Thyroid gland (tissue), 4 donors: ENCODE results near the gene DUSP22. TPM values are rescaled to one million over a fixed set of nuclear protein-coding genes. Genes with fewer than 3 reads are reported as not detected.
A peak's percentile ranks its signal among the peaks of the same experiment; 100 is the strongest.

Experiments used
- DNase-seq, 2 donors: peaks; one replicate each; pipeline ENCODE4 v3.0.0-alpha.2; 2019
- H3K27ac ChIP-seq, 3 donors: fragments of 200-600 bp; sonication (generic); 1 replicate in 2 of 3; 2 replicates in 1 of 3; pipeline ENCODE4 v1.5.1; 2016 to 2019; ENCODE audit warnings: mild to moderate bottlenecking in 1 of 3, moderate library complexity in 1 of 3
- H3K27me3 ChIP-seq: fragments of 200-600 bp; sonication (generic); one replicate; pipeline ENCODE4 v1.5.1; 2019
- H3K36me3 ChIP-seq, 2 donors: fragments of 200-600 bp; sonication (generic); one replicate each; pipeline ENCODE4 v1.5.1; 2016 to 2019
- H3K4me1 ChIP-seq, 2 donors: fragments of 200-600 bp; sonication (generic); one replicate each; pipeline ENCODE4 v1.5.1; 2017 to 2019
- H3K4me3 ChIP-seq, 3 donors: fragments of 200-600 bp; sonication (generic); replicated peaks in 1 of 3; 1 replicate in 2 of 3; 2 replicates in 1 of 3; pipeline ENCODE4 v1.5.1; 2016; ENCODE audit warnings: mild to moderate bottlenecking in 1 of 3
- H3K9me3 ChIP-seq: fragments of 200-600 bp; sonication (generic); one replicate; pipeline ENCODE4 v1.5.1; 2017
- CTCF ChIP-seq, 6 experiments: fragments of 200-600 bp in 3 of 6; fragments of 450-650 bp in 3 of 6; sonication (generic) in 3 of 6; IDR thresholded peaks; one replicate each; pipeline ENCODE4 v1.5.1; 2016 to 2019; ENCODE audit warnings: antibody characterized with exemption in 6 of 6, mild to moderate bottlenecking in 2 of 6, inconsistent platforms in 1 of 6, moderate library complexity in 1 of 6
- POLR2A ChIP-seq, 2 donors: fragments of 450-650 bp; IDR thresholded peaks; one replicate each; pipeline ENCODE4 v1.6.1; 2017; ENCODE audit warnings: antibody characterized with exemption in 2 of 2, mild to moderate bottlenecking in 2 of 2, moderate library complexity in 1 of 2
- WGBS, 2 donors: methylation state at CpG; one replicate each; pipeline ENCODE4 v1.1.5; 2017; 5-methylcytosine and 5-hydroxymethylcytosine counted together
- intact Hi-C: fragments of 100-400 bp; cut with DNase I; formaldehyde crosslinking; loops from one replicate; pipeline ENCODE4 v1.15.1; 2023
- total RNA-seq, 4 donors: library from RNA; depleted of rRNA; stranded (reverse); fragments of >200 nt; gene quantifications; one replicate each; pipeline ENCODE4 v1.2.3, GENCODE V29; 2016

The DUSP22 gene
- total RNA-seq, 4 donors from 2014 or later, result 40.4 to 68.8 (median 59.4) TPM

GRCh38 chr6:287489-287860 lies 4.8 kb upstream of the DUSP22 start:
- Histone ChIP-seq H3K36me3 (no peaks in the 10 kb centered on the region), H3K27me3 (peaks cover 4% of the 10 kb centered on the region), H3K9me3 (no peaks in the 10 kb centered on the region), H3K4me3 (no peak overlapping the region), H3K4me1 (peaks cover 6 to 7% of the 10 kb centered on the region in 2 donors), H3K27ac (no peak overlapping the region)
- no peak for DNase-seq
- intact Hi-C loops, result no loop called here
- 55 to 68% methylated on average over 3 of the region's 3 CpGs for WGBS, 2 donors
- TF ChIP-seq POLR2A (IDR thresholded peaks at IDR 0.05) (no peak), CTCF (IDR thresholded peaks at IDR 0.05) (no peak)

- no peaks in the 10 kb centered on the region for H3K9me3 ChIP-seq
- intact Hi-C loops, result no loop called here
- H3K4me1 ChIP-seq, result peaks cover 8 to 14% of the 10 kb centered on the region in 2 donors
- no peaks in the 10 kb centered on the region for H3K27me3 ChIP-seq
- no peak overlapping the region for H3K27ac ChIP-seq
- TF ChIP-seq POLR2A (IDR thresholded peaks at IDR 0.05) (no peak), CTCF (IDR thresholded peaks at IDR 0.05) (no peak)
- H3K4me3 ChIP-seq, result no peak overlapping the region
- WGBS, 2 donors, result 84 to 86% methylated on average over 3 of the region's 3 CpGs
- no peaks in the 10 kb centered on the region for H3K36me3 ChIP-seq
- DNase-seq, result no peak
Observed at GRCh38 chr6:288866-289265, 3.4 kb upstream of the DUSP22 start.

- no peak for DNase-seq
- no peak overlapping the region for H3K27ac ChIP-seq
- no peak for TF ChIP-seq POLR2A (IDR thresholded peaks at IDR 0.05)
- TF ChIP-seq CTCF (IDR thresholded peaks at IDR 0.05), result no peak
- H3K4me1 ChIP-seq, result peaks cover 14% of the 10 kb centered on the region in 2 donors
- H3K36me3 ChIP-seq, result no peaks in the 10 kb centered on the region
- 77 to 79% methylated on average over 9 of the region's 9 CpGs for WGBS, 2 donors
- H3K27me3 ChIP-seq, result no peaks in the 10 kb centered on the region
- no peaks in the 10 kb centered on the region for H3K9me3 ChIP-seq
- intact Hi-C loops, result no loop called here
- H3K4me3 ChIP-seq, result no peak overlapping the region
Observed at GRCh38 chr6:290111-290922, 2.0 kb upstream of the DUSP22 start.

GRCh38 chr6:291204-291696 lies 1.0 kb upstream of the DUSP22 start:
- Histone ChIP-seq H3K9me3 (no peaks in the 10 kb centered on the region), H3K27me3 (no peaks in the 10 kb centered on the region), H3K27ac (peak overlapping the region; percentile 94 to 97 (median 96)), H3K4me3 (peak overlapping the region in 2 of 3 donors; percentile 54 to 72), H3K36me3 (no peaks in the 10 kb centered on the region), H3K4me1 (peaks cover 17 to 18% of the 10 kb centered on the region in 2 donors)
- no peak for DNase-seq
- no peak for TF ChIP-seq POLR2A (IDR thresholded peaks at IDR 0.05)
- no peak for TF ChIP-seq CTCF (IDR thresholded peaks at IDR 0.05)
- WGBS, 2 donors, result 52 to 56% methylated on average over 8 of the region's 8 CpGs
- intact Hi-C loops, result no loop called here

GRCh38 chr6:292506-293192 lies 362 bp downstream of the DUSP22 start:
- DNase-seq, result peak; percentile 74 to 78
- peaks cover 19 to 31% of the 10 kb centered on the region in 2 donors for H3K4me1 ChIP-seq
- TF ChIP-seq POLR2A (IDR thresholded peaks at IDR 0.05) (no peak), CTCF (IDR thresholded peaks at IDR 0.05) (no peak)
- no peaks in the 10 kb centered on the region for H3K27me3 ChIP-seq
- H3K36me3 ChIP-seq, result no peaks in the 10 kb centered on the region
- H3K4me3 ChIP-seq, result peak overlapping the region; percentile 25 to 67 (median 54)
- intact Hi-C loops, result no loop called here
- H3K27ac ChIP-seq, result peak overlapping the region; percentile 94 to 96 (median 96)
- 18 to 33% methylated on average over 41 of the region's 52 CpGs for WGBS, 2 donors
- no peaks in the 10 kb centered on the region for H3K9me3 ChIP-seq
